ENCODE measurements around the gene ITGB3.

Gene ITGB3

DNA sequence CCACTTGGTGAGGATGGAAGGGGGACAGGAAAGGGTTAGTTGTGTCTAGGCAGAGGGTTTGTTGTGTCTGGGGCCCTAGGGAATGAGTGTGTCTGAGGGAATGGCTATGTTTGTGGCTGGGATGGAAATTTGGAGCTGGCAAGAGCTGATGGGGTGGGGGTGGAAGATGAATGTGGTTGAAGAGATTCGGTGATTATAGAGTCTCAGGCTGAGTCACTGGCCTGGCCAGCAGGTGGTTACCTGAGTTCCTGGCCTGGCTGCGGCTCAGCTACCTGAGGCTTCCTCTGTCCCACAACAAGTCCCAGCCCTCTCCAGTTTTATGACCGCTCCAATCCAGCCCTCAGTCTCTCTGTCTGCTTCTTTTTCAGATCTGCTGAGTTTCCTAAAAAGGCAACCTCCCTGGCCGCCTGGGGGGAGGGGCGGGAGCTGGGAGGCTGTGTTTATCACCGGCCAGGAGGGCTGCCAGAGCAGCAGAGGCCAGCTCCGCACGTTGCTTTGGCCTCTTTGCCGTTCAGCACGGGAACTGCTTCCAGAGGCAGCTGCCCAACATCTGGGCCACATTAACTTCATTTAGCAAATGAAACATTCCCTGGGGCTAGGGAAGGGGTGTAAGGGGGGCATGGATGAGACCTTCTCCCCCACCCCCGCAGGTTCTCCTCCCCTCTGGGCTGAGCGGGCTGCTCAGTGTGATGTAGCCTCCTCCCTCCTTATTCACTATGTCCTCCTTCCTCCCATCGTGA lies 21.8 kb downstream of the ITGB3 start:
- peak; percentile 26; the same call in 1 of the 2 replicates for TF ChIP-seq TAF1 (IDR thresholded peaks at IDR 0.05; ENCODE audit: borderline replicate concordance, insufficient read depth, low read length)
- peak; percentile 97 for TF ChIP-seq FOXP2 (optimal IDR thresholded peaks at IDR 0.05; ENCODE audit: borderline replicate concordance, extremely low read depth, extremely low read length, insufficient read depth)
- TF ChIP-seq, protein P1, sequence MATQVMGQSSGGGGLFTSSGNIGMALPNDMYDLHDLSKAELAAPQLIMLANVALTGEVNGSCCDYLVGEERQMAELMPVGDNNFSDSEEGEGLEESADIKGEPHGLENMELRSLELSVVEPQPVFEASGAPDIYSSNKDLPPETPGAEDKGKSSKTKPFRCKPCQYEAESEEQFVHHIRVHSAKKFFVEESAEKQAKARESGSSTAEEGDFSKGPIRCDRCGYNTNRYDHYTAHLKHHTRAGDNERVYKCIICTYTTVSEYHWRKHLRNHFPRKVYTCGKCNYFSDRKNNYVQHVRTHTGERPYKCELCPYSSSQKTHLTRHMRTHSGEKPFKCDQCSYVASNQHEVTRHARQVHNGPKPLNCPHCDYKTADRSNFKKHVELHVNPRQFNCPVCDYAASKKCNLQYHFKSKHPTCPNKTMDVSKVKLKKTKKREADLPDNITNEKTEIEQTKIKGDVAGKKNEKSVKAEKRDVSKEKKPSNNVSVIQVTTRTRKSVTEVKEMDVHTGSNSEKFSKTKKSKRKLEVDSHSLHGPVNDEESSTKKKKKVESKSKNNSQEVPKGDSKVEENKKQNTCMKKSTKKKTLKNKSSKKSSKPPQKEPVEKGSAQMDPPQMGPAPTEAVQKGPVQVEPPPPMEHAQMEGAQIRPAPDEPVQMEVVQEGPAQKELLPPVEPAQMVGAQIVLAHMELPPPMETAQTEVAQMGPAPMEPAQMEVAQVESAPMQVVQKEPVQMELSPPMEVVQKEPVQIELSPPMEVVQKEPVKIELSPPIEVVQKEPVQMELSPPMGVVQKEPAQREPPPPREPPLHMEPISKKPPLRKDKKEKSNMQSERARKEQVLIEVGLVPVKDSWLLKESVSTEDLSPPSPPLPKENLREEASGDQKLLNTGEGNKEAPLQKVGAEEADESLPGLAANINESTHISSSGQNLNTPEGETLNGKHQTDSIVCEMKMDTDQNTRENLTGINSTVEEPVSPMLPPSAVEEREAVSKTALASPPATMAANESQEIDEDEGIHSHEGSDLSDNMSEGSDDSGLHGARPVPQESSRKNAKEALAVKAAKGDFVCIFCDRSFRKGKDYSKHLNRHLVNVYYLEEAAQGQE (IDR thresholded peaks at IDR 0.05; ENCODE audit: insufficient read depth in 1 of 2, low read depth in 2 of 2, low read length in 2 of 2), result 0 out of 4 replicates have a peak, but pooled peaks of 1 of the 2 experiments have one; percentile 38
- TF ChIP-seq SIN3A (IDR thresholded peaks at IDR 0.05; ENCODE audit: borderline replicate concordance, insufficient read depth, low read length), result peak; percentile 31; the same call in 1 of the 2 replicates
- 0 out of 2 replicates have a peak, but pooled peaks have one; percentile 21 for TF ChIP-seq POLR2AphosphoS5 (IDR thresholded peaks at IDR 0.05; ENCODE audit: low read depth, low read length)

DNA sequence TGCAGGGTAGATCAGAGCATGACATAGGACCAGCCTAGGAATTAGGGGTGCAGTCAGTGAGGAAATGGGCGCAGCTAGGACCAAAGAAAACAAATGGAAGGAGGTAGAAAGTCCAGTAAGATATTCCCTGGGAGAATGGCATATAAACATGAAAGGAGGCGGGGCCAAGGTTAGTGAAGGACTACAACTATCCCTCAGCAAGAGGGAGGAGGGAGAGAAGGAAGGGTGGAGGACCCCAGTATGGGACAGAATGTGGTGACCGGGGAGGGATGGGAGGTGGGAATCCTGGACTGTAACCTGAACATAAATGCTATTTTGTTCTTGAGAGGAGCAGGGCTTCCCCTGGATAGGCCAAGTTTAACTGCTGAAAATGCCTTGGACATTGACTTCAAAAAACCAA lies 22.8 kb downstream of the ITGB3 start:
- TF ChIP-seq POLR2AphosphoS5 (IDR thresholded peaks at IDR 0.05; ENCODE audit: low read depth, low read length), result no peak
- TF ChIP-seq, protein P1 (IDR thresholded peaks at IDR 0.05; ENCODE audit: insufficient read depth in 1 of 2, low read depth in 2 of 2, low read length in 2 of 2), result no peak
- TF ChIP-seq FOXP2 (optimal IDR thresholded peaks at IDR 0.05; ENCODE audit: borderline replicate concordance, extremely low read depth, extremely low read length, insufficient read depth), result no peak

DNA sequence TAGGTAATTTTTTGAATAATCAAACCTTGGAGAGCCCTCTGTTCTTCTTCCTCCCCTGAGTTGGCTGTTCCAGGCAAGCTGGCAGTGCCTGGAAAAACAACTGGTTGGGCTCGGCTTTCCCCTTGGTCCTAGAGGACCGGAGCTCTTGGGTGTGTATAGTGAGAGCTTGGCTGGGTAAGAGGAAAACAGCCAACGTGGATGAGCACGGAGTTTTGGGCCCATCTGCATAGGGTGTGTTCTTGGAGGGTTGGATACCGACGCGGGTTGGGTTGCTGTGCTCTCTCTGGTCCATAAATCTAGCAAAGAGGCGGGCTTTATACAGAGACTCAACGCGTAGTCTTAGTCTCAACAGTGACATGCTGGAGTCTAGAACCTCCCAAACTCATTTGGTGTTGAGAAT lies 23.2 kb downstream of the ITGB3 start:
- TF ChIP-seq SIN3A (IDR thresholded peaks at IDR 0.05; ENCODE audit: borderline replicate concordance, insufficient read depth, low read length) (no peak), POLR2AphosphoS5 (IDR thresholded peaks at IDR 0.05; ENCODE audit: low read depth, low read length) (no peak)
- TF ChIP-seq, protein P1 (IDR thresholded peaks at IDR 0.05; ENCODE audit: insufficient read depth in 1 of 2, low read depth in 2 of 2, low read length in 2 of 2), result 0 out of 4 replicates have a peak, but pooled peaks of 1 of the 2 experiments have one; percentile 19

DNA sequence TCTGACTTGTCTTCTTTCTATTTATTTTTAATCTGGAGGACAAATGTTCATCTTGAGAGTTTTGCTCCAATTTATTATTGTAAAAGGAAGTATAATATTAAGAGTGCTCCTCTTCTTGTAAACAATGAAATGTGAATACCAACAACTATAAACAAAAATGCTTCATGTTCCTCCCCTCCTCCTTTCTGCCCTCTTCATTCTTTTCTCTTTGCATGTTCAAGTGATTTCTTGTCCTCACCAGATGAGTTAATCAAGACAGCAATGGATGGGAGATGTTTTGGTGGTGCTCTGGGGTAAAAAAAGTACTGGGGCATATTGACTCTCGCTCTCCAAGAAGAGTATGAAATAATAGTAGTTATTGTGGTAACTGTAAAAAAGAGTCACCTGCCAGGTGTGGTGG lies 24.3 kb downstream of the ITGB3 start:
- TF ChIP-seq POLR2AphosphoS5 (IDR thresholded peaks at IDR 0.05; ENCODE audit: low read depth, low read length) (no peak), FOXP2 (optimal IDR thresholded peaks at IDR 0.05; ENCODE audit: borderline replicate concordance, extremely low read depth, extremely low read length, insufficient read depth) (no peak), TAF1 (IDR thresholded peaks at IDR 0.05; ENCODE audit: borderline replicate concordance, insufficient read depth, low read length) (no peak), SIN3A (IDR thresholded peaks at IDR 0.05; ENCODE audit: borderline replicate concordance, insufficient read depth, low read length) (no peak)
- TF ChIP-seq, protein P1 (IDR thresholded peaks at IDR 0.05; ENCODE audit: insufficient read depth in 1 of 2, low read depth in 2 of 2, low read length in 2 of 2), result no peak
